ENCODE measurements around the gene CEP89.
"Not testable (repeated sequence)": the region's sequence is repeated elsewhere in the genome, so short reads cannot be mapped to it uniquely, and the experiment has no call there.

Gene CEP89

GRCh38 chr19:32872391-32872790 lies 99.4 kb downstream of the CEP89 start:
- in situ Hi-C loops (cut with MboI; ENCODE audit: low sequenced_read_pairs): no loop called here

- in situ Hi-C loops (cut with MboI; ENCODE audit: low sequenced_read_pairs): no loop called here
Measured at GRCh38 chr19:32870981-32871451, 100.7 kb downstream of the CEP89 start.

- in situ Hi-C loops (cut with MboI; ENCODE audit: low sequenced_read_pairs): no loop called here
Measured at GRCh38 chr19:32869966-32870573, 101.7 kb downstream of the CEP89 start.

- in situ Hi-C loops (cut with MboI; ENCODE audit: low sequenced_read_pairs): no loop called here
Measured at GRCh38 chr19:32869369-32869965, 102.3 kb downstream of the CEP89 start, which contains the start of gene SLC7A9. SLC7A9 (minus strand) TSS chr19:32869767; CDS start chr19:32868534, 1,233 bp downstream.

GRCh38 chr19:32868206-32868950 lies 103.4 kb downstream of the CEP89 start:
- in situ Hi-C loops (cut with MboI; ENCODE audit: low sequenced_read_pairs): no loop called here

- in situ Hi-C loops (cut with MboI; ENCODE audit: low sequenced_read_pairs): not testable (repeated sequence)
Measured at GRCh38 chr19:32867436-32867835, 104.3 kb downstream of the CEP89 start.

- in situ Hi-C loops (cut with MboI; ENCODE audit: low sequenced_read_pairs): no loop called here
Measured at GRCh38 chr19:32866564-32867265, 105.0 kb downstream of the CEP89 start.

- in situ Hi-C loops (cut with MboI; ENCODE audit: low sequenced_read_pairs): no loop called here
Measured at GRCh38 chr19:32866061-32866460, 105.7 kb downstream of the CEP89 start.

GRCh38 chr19:32865326-32865725 lies 106.4 kb downstream of the CEP89 start:
- in situ Hi-C loops (cut with MboI; ENCODE audit: low sequenced_read_pairs): no loop called here

- in situ Hi-C loops (cut with MboI; ENCODE audit: low sequenced_read_pairs): no loop called here
Measured at GRCh38 chr19:32864318-32865007, 107.3 kb downstream of the CEP89 start.

GRCh38 chr19:32863841-32864240 lies 107.9 kb downstream of the CEP89 start:
- in situ Hi-C loops (cut with MboI; ENCODE audit: low sequenced_read_pairs): no loop called here

GRCh38 chr19:32863301-32863700 lies 108.5 kb downstream of the CEP89 start:
- in situ Hi-C loops (cut with MboI; ENCODE audit: low sequenced_read_pairs): no loop called here

- in situ Hi-C loops (cut with MboI; ENCODE audit: low sequenced_read_pairs): no loop called here
Measured at GRCh38 chr19:32862741-32863140, 109.0 kb downstream of the CEP89 start.

GRCh38 chr19:32862173-32862572 lies 109.6 kb downstream of the CEP89 start:
- in situ Hi-C loops (cut with MboI; ENCODE audit: low sequenced_read_pairs): no loop called here

GRCh38 chr19:32861596-32861995 lies 110.2 kb downstream of the CEP89 start:
- in situ Hi-C loops (cut with MboI; ENCODE audit: low sequenced_read_pairs): no loop called here

GRCh38 chr19:32859591-32859990 lies 112.2 kb downstream of the CEP89 start:
- in situ Hi-C loops (cut with MboI; ENCODE audit: low sequenced_read_pairs): no loop called here

GRCh38 chr19:32858559-32858958 lies 113.2 kb downstream of the CEP89 start:
- in situ Hi-C loops (cut with MboI; ENCODE audit: low sequenced_read_pairs): no loop called here

GRCh38 chr19:32858155-32858554 lies 113.6 kb downstream of the CEP89 start:
- in situ Hi-C loops (cut with MboI; ENCODE audit: low sequenced_read_pairs): no loop called here

GRCh38 chr19:32857584-32857983 lies 114.2 kb downstream of the CEP89 start:
- in situ Hi-C loops (cut with MboI; ENCODE audit: low sequenced_read_pairs): no loop called here

GRCh38 chr19:32856818-32857217 lies 114.9 kb downstream of the CEP89 start:
- in situ Hi-C loops (cut with MboI; ENCODE audit: low sequenced_read_pairs): not testable (repeated sequence)

GRCh38 chr19:32852216-32852615 lies 119.5 kb downstream of the CEP89 start:
- in situ Hi-C loops (cut with MboI; ENCODE audit: low sequenced_read_pairs): no loop called here

Data from HL-60/S4 treated with retinoic acid at 250 ng/mL for 4 days and 3 days (cell line).